GM06990 (cell line): ENCODE measurements around the gene CHTF8.

ENCODE experiments used
- DNase-seq: peaks from one replicate; pipeline ENCODE4 v3.0.0-alpha.2; 2011; ENCODE audit not compliant: insufficient read length; ENCODE audit errors: extremely low read depth
- H3K27me3 ChIP-seq: replicated peaks from 2 replicates; pipeline ENCODE4 v1.6.0; 2011; ENCODE audit warnings: low read length; ENCODE audit not compliant: control insufficient read depth, insufficient read depth
- H3K36me3 ChIP-seq: 2 replicates; pipeline ENCODE4 v1.5.1; 2011; ENCODE audit warnings: low read length; ENCODE audit not compliant: control insufficient read depth, insufficient read depth
- H3K4me3 ChIP-seq: replicated peaks from 2 replicates; pipeline ENCODE4 v1.5.1; 2011; ENCODE audit warnings: low read depth, mild to moderate bottlenecking, control low read depth, low read length
- TF ChIP-seq, protein P1 (sequence below): IDR thresholded peaks from 2 replicates; pipeline ENCODE4 v1.5.1; 2011; ENCODE audit warnings: low read length, control low read depth, mild to moderate bottlenecking, inconsistent platforms; ENCODE audit not compliant: insufficient read depth, poor library complexity, severe bottlenecking

The CHTF8 gene

DNA sequence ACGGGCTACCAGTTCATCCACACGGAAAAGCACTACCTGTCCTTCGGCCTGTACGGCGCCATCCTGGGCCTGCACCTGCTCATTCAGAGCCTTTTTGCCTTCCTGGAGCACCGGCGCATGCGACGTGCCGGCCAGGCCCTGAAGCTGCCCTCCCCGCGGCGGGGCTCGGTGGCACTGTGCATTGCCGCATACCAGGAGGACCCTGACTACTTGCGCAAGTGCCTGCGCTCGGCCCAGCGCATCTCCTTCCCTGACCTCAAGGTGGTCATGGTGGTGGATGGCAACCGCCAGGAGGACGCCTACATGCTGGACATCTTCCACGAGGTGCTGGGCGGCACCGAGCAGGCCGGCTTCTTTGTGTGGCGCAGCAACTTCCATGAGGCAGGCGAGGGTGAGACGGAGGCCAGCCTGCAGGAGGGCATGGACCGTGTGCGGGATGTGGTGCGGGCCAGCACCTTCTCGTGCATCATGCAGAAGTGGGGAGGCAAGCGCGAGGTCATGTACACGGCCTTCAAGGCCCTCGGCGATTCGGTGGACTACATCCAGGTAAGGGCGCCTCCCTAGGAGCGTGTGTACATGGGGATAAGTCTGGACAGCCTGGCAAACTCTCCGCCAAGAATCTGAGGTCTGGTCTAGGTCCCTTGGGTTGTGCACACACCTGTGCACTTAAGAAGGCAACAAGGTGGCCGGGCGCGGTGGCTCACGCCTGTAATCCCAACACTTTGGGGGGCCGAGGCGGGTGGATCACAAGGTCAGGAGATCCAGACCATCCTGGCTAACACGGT lies 22.7 kb downstream of the CHTF8 start:
- TF ChIP-seq, protein P1, sequence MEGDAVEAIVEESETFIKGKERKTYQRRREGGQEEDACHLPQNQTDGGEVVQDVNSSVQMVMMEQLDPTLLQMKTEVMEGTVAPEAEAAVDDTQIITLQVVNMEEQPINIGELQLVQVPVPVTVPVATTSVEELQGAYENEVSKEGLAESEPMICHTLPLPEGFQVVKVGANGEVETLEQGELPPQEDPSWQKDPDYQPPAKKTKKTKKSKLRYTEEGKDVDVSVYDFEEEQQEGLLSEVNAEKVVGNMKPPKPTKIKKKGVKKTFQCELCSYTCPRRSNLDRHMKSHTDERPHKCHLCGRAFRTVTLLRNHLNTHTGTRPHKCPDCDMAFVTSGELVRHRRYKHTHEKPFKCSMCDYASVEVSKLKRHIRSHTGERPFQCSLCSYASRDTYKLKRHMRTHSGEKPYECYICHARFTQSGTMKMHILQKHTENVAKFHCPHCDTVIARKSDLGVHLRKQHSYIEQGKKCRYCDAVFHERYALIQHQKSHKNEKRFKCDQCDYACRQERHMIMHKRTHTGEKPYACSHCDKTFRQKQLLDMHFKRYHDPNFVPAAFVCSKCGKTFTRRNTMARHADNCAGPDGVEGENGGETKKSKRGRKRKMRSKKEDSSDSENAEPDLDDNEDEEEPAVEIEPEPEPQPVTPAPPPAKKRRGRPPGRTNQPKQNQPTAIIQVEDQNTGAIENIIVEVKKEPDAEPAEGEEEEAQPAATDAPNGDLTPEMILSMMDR = no peak
- no peak overlapping the region for H3K4me3 ChIP-seq
- DNase-seq = no peak
- H3K36me3 ChIP-seq = peaks cover 6% of the 10 kb centered on the region
- H3K27me3 ChIP-seq = no peaks in the 10 kb centered on the region

GRCh38 chr16:69108905-69109252 lies 23.5 kb downstream of the CHTF8 start:
- Histone ChIP-seq H3K4me3 (no peak overlapping the region), H3K36me3 (peaks cover 6% of the 10 kb centered on the region), H3K27me3 (no peaks in the 10 kb centered on the region)
- no peak for DNase-seq
- TF ChIP-seq, protein P1 = no peak

DNA sequence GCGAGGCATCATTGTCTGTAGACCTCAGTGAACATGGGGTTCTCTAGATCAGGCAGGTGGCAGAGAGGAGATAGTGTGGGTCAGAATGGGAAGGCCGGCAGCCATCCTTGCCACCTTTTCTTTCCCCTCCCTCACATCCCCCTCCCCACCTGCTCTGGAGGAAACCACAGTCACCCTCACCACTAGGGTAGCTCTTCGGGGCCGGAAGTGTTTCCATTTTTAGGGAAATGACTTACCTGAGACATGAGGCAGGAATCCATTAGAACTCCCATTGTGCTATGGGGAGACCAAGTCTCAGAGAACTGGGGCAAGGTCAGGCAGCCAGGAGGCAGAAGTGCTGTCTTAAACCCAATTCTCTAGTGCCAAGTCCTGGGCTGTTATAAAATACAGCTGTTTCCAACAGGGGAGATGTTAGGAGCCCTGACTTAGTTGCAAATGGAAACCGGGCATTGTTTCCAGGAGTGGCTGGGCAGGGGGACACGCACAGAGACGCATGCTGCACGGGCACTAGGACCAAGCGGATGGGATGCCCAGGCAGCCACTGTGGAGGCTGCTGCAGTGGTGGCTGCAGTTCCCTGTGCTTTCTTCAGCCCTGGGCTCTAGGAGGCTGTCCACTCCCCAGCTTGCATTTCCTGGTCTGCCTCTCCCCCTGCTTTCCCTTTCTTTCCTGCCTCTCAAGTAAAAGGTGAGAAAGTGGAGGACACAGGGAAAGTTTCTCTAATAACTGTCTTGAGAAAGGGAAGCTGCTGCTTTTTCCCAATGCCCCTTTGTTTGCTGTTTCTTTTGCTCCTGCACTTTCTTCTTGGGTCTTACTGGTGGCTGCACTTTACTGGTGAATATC lies 24.1 kb downstream of the CHTF8 start:
- Histone ChIP-seq H3K36me3 (peaks cover 6% of the 10 kb centered on the region), H3K4me3 (no peak overlapping the region), H3K27me3 (no peaks in the 10 kb centered on the region)
- TF ChIP-seq, protein P1 = no peak
- DNase-seq = no peak

GRCh38 chr16:69107316-69107962 lies 24.9 kb downstream of the CHTF8 start:
- no peaks in the 10 kb centered on the region for H3K27me3 ChIP-seq
- peaks cover 6% of the 10 kb centered on the region for H3K36me3 ChIP-seq
- H3K4me3 ChIP-seq = no peak overlapping the region
- TF ChIP-seq, protein P1 = no peak
- DNase-seq = no peak

GRCh38 chr16:69106491-69107315 lies 25.7 kb downstream of the CHTF8 start:
- TF ChIP-seq, protein P1 = no peak
- Histone ChIP-seq H3K27me3 (no peaks in the 10 kb centered on the region), H3K36me3 (peaks cover 4% of the 10 kb centered on the region; the same call in 1 of the 2 replicates), H3K4me3 (peak overlapping the region; percentile 48)
- no peak for DNase-seq
